Measurements from ENCODE around the gene EFL1.
"Not testable (repeated sequence)": the region's sequence is repeated elsewhere in the genome, so short reads cannot be mapped to it uniquely, and the experiment has no call there.

EFL1 gene

DNA sequence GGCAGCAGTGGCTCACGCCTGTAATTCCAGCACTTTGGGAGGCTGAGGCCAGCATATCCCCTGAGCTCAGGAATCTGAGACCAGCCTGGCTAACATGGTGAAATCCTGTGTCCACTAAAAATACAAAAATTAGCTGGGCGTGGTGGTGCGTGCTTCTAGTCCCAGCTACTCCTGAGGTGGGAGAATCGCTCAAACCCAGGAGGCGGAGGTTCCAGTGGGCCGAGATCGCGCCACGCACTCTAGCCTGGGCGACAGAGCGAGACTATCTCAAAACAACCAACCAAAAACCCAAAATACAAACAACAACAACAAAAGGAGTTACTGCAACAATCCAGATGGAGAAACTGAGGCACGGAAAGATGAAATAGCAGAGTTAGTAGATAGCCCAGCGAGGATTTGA, 35.5 kb upstream of the EFL1 start:
- Histone ChIP-seq H3K4me3 (no peak overlapping the region), H3K36me3 (replicated peaks) (no peaks in the 10 kb centered on the region), H3K9me3 (no peaks in the 10 kb centered on the region; the same call in 1 of the 2 replicates), H3K4me1 (no peaks in the 10 kb centered on the region), H3K27me3 (ENCODE audit: low read depth) (peaks cover 3% of the 10 kb centered on the region)
- in situ Hi-C loops (cut with MboI; ENCODE audit: low sequenced_read_pairs): no loop called here
- DNase-seq (ENCODE audit: low spot score in 2 of 2): no peak

GRCh38 chr15:82297546-82297945, 35.0 kb upstream of the EFL1 start:
- no peak overlapping the region for H3K4me3 ChIP-seq
- in situ Hi-C loops (cut with MboI; ENCODE audit: low sequenced_read_pairs): no loop called here
- DNase-seq (ENCODE audit: low spot score in 2 of 2): no peak
- H3K9me3 ChIP-seq: no peaks in the 10 kb centered on the region; the same call in 1 of the 2 replicates
- no peaks in the 10 kb centered on the region for H3K4me1 ChIP-seq
- no peaks in the 10 kb centered on the region for H3K36me3 ChIP-seq (replicated peaks)
- H3K27me3 ChIP-seq (ENCODE audit: low read depth): peaks cover 3% of the 10 kb centered on the region

DNA sequence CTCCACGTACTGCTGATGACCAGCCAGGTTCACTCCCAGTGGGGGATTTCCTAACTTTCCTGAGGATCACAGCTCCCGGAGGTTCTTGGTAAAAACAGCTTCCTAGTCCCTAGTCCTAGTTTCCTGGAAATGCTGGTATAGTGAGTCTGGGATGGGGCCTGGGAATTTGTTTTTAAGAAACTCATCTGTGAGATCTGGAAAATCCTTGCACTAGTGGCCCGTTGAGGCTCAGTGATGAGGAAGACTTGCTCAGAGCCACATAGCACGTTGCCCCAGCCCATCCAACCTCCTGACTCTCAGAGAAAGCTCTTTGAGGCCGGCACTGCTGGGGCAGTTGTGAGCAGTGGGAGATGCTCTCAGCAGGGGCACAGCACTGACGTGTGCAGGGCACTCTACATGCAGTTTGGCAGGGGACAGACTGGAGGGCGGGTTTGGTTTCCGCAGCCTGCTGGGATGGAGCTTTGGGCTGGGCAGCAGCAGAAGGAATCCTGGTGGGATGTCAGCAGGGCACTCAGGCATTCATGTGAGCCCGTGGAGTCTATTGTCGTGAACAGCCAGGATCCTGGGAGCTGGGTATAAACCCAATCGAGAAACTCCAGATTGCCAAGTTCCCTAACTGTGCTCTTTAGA, 31.6 kb upstream of the EFL1 start:
- no peaks in the 10 kb centered on the region for H3K36me3 ChIP-seq (replicated peaks)
- H3K4me1 ChIP-seq: no peaks in the 10 kb centered on the region
- in situ Hi-C loops (cut with MboI; ENCODE audit: low sequenced_read_pairs): no loop called here
- H3K27me3 ChIP-seq (ENCODE audit: low read depth): no peaks in the 10 kb centered on the region; the same call in 1 of the 2 replicates
- no peak for DNase-seq (ENCODE audit: low spot score in 2 of 2)
- no peak overlapping the region for H3K4me3 ChIP-seq
- no peaks in the 10 kb centered on the region for H3K9me3 ChIP-seq

DNA sequence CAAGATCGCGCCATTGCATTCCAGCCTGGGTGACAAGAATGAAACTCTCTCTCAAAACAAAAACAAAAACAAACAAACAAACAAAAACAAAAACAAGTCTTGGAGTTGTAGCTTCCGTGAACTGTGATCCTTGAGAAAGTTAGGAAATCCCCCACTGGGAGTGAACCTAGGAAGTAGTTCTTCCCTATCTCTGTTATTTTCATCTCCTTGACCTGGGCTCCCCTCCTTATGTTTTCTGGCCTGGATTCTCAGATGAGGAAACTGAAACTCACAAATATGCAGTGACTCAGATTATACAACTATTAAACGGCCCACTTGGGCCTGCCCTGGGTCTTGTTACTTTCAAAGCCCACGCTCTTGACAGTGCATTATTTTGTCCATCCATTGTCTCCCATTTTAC, 29.7 kb upstream of the EFL1 start:
- H3K27me3 ChIP-seq (ENCODE audit: low read depth): no peaks in the 10 kb centered on the region; the same call in 1 of the 2 replicates
- H3K4me1 ChIP-seq: no peaks in the 10 kb centered on the region
- H3K9me3 ChIP-seq: no peaks in the 10 kb centered on the region
- no peak for DNase-seq (ENCODE audit: low spot score in 2 of 2)
- in situ Hi-C loops (cut with MboI; ENCODE audit: low sequenced_read_pairs): no loop called here
- no peak overlapping the region for H3K4me3 ChIP-seq
- H3K36me3 ChIP-seq (replicated peaks): no peaks in the 10 kb centered on the region

- H3K36me3 ChIP-seq (replicated peaks); H3K27me3 ChIP-seq (ENCODE audit: low read depth); H3K4me3 ChIP-seq; H3K9me3 ChIP-seq; H3K4me1 ChIP-seq; in situ Hi-C loops (cut with MboI; ENCODE audit: low sequenced_read_pairs); DNase-seq (ENCODE audit: low spot score in 2 of 2): not testable (repeated sequence)
These were observed 25.7 kb upstream of the EFL1 start for GRCh38 chr15:82288202-82288601.

DNA sequence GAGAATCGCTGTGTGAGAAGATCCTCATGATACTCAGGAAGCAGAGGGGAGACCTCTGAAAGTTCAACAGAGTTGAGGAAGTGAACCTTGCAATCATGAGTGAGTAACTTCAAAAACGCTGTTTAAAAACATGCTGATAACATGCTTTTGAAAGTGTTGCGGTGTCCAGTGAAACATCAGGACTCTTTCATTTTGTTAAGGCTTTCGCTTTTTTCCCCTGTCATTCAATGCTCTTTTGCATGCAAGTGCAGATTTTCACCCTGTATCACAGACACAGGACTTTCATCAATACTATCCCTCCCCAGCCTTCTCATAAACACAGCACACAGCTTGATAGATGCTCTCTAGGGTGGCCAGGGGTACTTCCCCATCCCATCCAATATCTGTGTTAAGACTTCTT, 23.9 kb upstream of the EFL1 start:
- DNase-seq (ENCODE audit: low spot score in 2 of 2); H3K4me1 ChIP-seq; H3K27me3 ChIP-seq (ENCODE audit: low read depth); H3K4me3 ChIP-seq; H3K36me3 ChIP-seq (replicated peaks); H3K9me3 ChIP-seq; in situ Hi-C loops (cut with MboI; ENCODE audit: low sequenced_read_pairs): not testable (repeated sequence)

DNA sequence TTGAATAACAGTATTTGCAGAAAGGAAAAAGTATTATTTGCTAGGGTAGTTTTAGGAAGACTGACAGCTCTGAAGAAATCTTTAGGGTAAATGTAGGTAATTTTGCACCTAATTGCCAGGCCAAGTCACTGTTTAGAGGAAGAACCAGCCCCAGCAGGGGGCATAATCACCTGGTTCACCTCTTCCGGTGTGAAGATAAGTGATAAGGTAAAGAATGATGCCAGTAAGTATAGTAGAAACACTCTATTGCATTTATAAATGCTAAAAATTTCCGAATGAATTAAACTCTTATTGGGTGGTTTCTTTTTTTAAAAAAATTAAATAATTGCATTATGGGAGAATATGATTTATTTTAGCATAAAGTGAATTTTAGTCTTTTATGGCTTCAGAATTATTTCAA, 21.8 kb upstream of the EFL1 start:
- in situ Hi-C loops (cut with MboI; ENCODE audit: low sequenced_read_pairs); H3K4me3 ChIP-seq; DNase-seq (ENCODE audit: low spot score in 2 of 2); H3K9me3 ChIP-seq; H3K36me3 ChIP-seq (replicated peaks); H3K27me3 ChIP-seq (ENCODE audit: low read depth); H3K4me1 ChIP-seq: not testable (repeated sequence)

GRCh38 chr15:82282386-82282785, 19.9 kb upstream of the EFL1 start:
- in situ Hi-C loops (cut with MboI; ENCODE audit: low sequenced_read_pairs); H3K27me3 ChIP-seq (ENCODE audit: low read depth); DNase-seq (ENCODE audit: low spot score in 2 of 2); H3K4me1 ChIP-seq; H3K36me3 ChIP-seq (replicated peaks); H3K4me3 ChIP-seq; H3K9me3 ChIP-seq: not testable (repeated sequence)

GRCh38 chr15:82281276-82281675, 18.7 kb upstream of the EFL1 start:
- DNase-seq (ENCODE audit: low spot score in 2 of 2); H3K27me3 ChIP-seq (ENCODE audit: low read depth); H3K36me3 ChIP-seq (replicated peaks); in situ Hi-C loops (cut with MboI; ENCODE audit: low sequenced_read_pairs); H3K9me3 ChIP-seq; H3K4me1 ChIP-seq; H3K4me3 ChIP-seq: not testable (repeated sequence)

- in situ Hi-C loops (cut with MboI; ENCODE audit: low sequenced_read_pairs): no loop called here
- Histone ChIP-seq H3K27me3 (ENCODE audit: low read depth) (peaks cover 5% of the 10 kb centered on the region; the same call in 1 of the 2 replicates), H3K36me3 (replicated peaks) (no peaks in the 10 kb centered on the region), H3K4me3 (no peak overlapping the region), H3K4me1 (no peaks in the 10 kb centered on the region), H3K9me3 (0 out of 2 replicates have a peak, but pooled peaks cover 3% of the 10 kb centered on the region)
- no peak for DNase-seq (ENCODE audit: low spot score in 2 of 2)
These were observed 12.9 kb upstream of the EFL1 start for GRCh38 chr15:82275410-82275809.

DNA sequence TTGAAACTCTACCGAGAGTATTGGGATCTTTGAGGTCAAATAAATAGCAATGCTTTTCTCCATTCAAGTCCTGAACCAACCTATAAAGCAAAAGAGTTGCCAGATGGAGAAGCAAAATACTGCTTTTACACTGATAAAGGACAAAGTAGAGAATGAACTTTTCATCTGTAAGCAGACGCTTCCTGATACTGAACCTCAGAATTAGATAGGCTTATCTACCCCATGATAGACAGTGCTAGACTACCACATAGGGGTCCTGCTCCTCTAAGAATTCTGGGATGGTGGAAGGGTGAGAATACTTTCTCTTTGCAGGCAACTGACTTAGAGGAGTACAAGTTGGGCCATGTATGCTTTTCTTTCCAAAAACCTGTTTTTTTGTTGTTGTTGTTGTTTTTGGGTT, 9.6 kb upstream of the EFL1 start:
- in situ Hi-C loops (cut with MboI; ENCODE audit: low sequenced_read_pairs): no loop called here
- H3K4me1 ChIP-seq: no peaks in the 10 kb centered on the region
- DNase-seq (ENCODE audit: low spot score in 2 of 2): no peak
- H3K36me3 ChIP-seq (replicated peaks): no peaks in the 10 kb centered on the region
- no peak overlapping the region for H3K4me3 ChIP-seq
- H3K9me3 ChIP-seq: 0 out of 2 replicates have a peak, but pooled peaks cover 3% of the 10 kb centered on the region
- peaks cover 5% of the 10 kb centered on the region; the same call in 1 of the 2 replicates for H3K27me3 ChIP-seq (ENCODE audit: low read depth)

GRCh38 chr15:82268454-82268853, 5.9 kb upstream of the EFL1 start:
- H3K4me3 ChIP-seq; H3K4me1 ChIP-seq; DNase-seq (ENCODE audit: low spot score in 2 of 2); H3K36me3 ChIP-seq (replicated peaks); in situ Hi-C loops (cut with MboI; ENCODE audit: low sequenced_read_pairs); H3K9me3 ChIP-seq; H3K27me3 ChIP-seq (ENCODE audit: low read depth): not testable (repeated sequence)

- in situ Hi-C loops (cut with MboI; ENCODE audit: low sequenced_read_pairs); H3K27me3 ChIP-seq (ENCODE audit: low read depth); H3K4me3 ChIP-seq; H3K36me3 ChIP-seq (replicated peaks); H3K9me3 ChIP-seq; H3K4me1 ChIP-seq; DNase-seq (ENCODE audit: low spot score in 2 of 2): not testable (repeated sequence)
These were observed 4.6 kb upstream of the EFL1 start for GRCh38 chr15:82267137-82267536.

GRCh38 chr15:82263350-82263749, 816 bp upstream of the EFL1 start:
- in situ Hi-C loops (cut with MboI; ENCODE audit: low sequenced_read_pairs): no loop called here
- H3K4me1 ChIP-seq: peaks cover 18% of the 10 kb centered on the region
- no peaks in the 10 kb centered on the region for H3K9me3 ChIP-seq
- no peaks in the 10 kb centered on the region for H3K27me3 ChIP-seq (ENCODE audit: low read depth)
- DNase-seq (ENCODE audit: low spot score in 2 of 2): peak in 1 of 2 experiments; percentile 15
- peaks cover 14% of the 10 kb centered on the region for H3K36me3 ChIP-seq (replicated peaks)
- H3K4me3 ChIP-seq: peak overlapping the region; percentile 95

Measured in HAP-1 (cell line).